HG03575 (cell line): Measurements from ENCODE around the gene CD69.
"Not testable (repeated sequence)": the region's sequence is repeated elsewhere in the genome, so short reads cannot be mapped to it uniquely, and the experiment has no call there.

Experiments
- ATAC-seq: cut with Tn5 transposase; IDR thresholded peaks from one replicate; pipeline ENCODE4 v1.9.1; 2021; ENCODE audit not compliant: unreplicated experiment, insufficient number of reproducible peaks, low FRiP score; ENCODE audit errors: extremely low read depth

CD69 gene

GRCh38 chr12:9729082-9729481 is 31.6 kb downstream of the CD69 start:
- no peak for ATAC-seq

GRCh38 chr12:9727813-9728212 is 32.9 kb downstream of the CD69 start:
- no peak for ATAC-seq

GRCh38 chr12:9725213-9725870 is 35.4 kb downstream of the CD69 start:
- no peak for ATAC-seq

GRCh38 chr12:9724023-9724422 is 36.7 kb downstream of the CD69 start:
- no peak for ATAC-seq

GRCh38 chr12:9721394-9722092 is 39.2 kb downstream of the CD69 start:
- peak; percentile 38 for ATAC-seq

- no peak for ATAC-seq
Observed at GRCh38 chr12:9719790-9720189, 40.9 kb downstream of the CD69 start.

- no peak for ATAC-seq
Observed at GRCh38 chr12:9718968-9719367, 41.7 kb downstream of the CD69 start.

GRCh38 chr12:9717070-9717925 is 43.4 kb downstream of the CD69 start:
- no peak for ATAC-seq

GRCh38 chr12:9713032-9713558 is 47.6 kb downstream of the CD69 start:
- ATAC-seq: peak; percentile 60

GRCh38 chr12:9711664-9712063 is 49.0 kb downstream of the CD69 start:
- no peak for ATAC-seq

- no peak for ATAC-seq
Observed at GRCh38 chr12:9710584-9711375, 49.9 kb downstream of the CD69 start.

- ATAC-seq: no peak
Observed at GRCh38 chr12:9708853-9709252, 51.8 kb downstream of the CD69 start.

- ATAC-seq: no peak
Observed at GRCh38 chr12:9707864-9708808, 52.6 kb downstream of the CD69 start.

- ATAC-seq: no peak
Observed at GRCh38 chr12:9707356-9707755, 53.3 kb downstream of the CD69 start.

- no peak for ATAC-seq
Observed at GRCh38 chr12:9706086-9706685, 54.5 kb downstream of the CD69 start.

- ATAC-seq: not testable (repeated sequence)
Observed at GRCh38 chr12:9704561-9704960, 56.1 kb downstream of the CD69 start.
